Effector CD8-positive, alpha-beta T cell (primary cell): ENCODE results near the gene PSME3IP1.

Experiments used
- DNase-seq: peaks from one replicate; lab custom pipeline; 2025; lab: John Stamatoyannopoulos, UW

The PSME3IP1 gene

DNA sequence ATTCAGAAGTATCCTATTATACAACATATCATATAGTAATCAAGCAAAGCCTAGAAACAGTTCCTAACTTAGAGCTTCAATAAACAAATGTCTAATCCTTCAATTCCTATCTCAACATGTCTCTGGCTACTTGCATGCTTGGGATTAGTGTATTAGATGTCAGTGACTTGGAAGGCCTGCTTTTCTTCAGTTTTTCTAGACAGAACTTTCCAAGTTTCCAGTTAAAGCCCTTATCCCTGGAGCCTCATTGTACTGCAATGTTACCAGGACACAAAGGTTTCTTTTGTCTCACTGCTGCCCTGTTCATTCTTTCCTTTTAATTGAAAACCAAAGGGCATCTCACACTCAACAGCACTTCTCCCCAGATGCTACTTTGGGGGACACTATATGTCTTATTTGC, 16.5 kb downstream of the PSME3IP1 start:
- no peak for DNase-seq

- no peak for DNase-seq
Observed at GRCh38 chr16:57167953-57168352, 17.9 kb downstream of the PSME3IP1 start.

GRCh38 chr16:57167538-57167937, 18.3 kb downstream of the PSME3IP1 start:
- no peak for DNase-seq

DNA sequence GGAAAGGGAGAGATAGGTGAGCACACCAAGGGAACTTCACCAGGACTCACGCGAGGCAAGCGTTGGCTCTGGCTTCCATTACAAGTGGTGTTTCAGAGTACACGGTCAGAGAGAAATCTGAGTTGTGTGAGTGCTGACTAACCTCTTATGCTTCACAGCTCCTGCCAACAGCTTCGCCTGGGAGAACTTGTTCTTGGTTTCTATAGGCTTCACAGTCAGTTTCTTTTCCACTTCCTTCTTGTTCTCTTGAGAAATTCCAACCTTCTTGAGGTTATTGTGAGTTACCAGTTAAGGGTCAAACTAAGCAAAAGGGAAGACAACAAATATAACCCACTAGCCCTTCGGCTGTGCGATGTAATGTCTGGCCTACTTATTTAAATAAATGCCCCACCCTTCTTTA, 18.9 kb downstream of the PSME3IP1 start:
- DNase-seq: no peak

DNA sequence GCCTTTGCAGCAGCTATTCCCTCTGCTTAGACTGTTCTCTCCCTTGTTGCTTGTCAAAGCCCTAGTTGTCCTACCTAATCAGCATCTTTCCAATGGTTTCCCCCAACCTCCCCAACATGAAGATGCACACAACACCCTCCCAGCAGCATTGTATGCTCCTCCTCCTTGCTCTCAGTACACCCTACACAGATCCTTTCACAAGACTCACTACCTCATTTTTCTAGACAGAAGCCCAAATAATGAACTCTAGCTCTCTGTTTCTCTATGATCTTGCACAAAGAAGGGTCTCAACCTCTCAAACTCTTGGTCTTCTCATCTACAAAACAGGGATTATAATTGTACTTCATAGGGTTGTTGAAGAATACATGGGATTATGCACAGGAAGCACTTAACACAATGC, 19.4 kb downstream of the PSME3IP1 start:
- DNase-seq: no peak

DNA sequence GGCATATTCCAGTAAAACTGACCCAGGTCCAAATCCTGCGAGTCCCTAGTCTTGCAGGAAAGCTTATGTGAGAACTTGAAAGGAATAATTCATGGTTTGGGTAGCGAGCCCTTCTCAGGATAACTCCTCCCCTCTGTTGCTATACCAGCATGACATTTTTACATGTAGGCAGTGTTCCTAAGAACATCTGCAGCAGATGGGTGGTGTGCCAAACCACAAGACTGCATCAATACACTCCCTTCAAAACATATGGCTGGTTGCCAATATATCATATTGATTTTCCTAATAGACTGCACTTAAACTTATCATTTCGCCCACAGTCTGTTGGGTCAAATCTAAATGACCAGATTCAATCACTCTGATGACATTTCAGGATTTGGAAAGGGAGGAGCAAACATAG, 19.9 kb downstream of the PSME3IP1 start:
- no peak for DNase-seq

DNA sequence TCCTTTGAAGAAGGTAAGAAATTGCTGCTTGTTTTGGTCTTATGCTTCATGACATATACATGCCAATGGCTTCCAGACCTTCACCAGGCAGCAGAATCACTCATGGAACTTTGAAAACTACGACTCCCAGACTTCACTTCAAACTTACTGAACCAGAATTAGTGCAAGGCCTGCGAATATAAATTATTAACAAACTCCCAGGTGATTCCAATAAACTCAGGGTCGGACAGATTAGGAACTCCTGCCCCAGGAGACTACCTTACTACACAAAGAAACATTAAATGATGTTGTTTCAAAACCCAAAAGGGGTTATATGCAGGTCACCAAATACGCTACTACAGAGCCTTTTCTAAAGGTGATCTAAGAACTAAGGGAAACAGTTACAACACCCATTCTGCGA, 20.4 kb downstream of the PSME3IP1 start:
- DNase-seq: no peak

DNA sequence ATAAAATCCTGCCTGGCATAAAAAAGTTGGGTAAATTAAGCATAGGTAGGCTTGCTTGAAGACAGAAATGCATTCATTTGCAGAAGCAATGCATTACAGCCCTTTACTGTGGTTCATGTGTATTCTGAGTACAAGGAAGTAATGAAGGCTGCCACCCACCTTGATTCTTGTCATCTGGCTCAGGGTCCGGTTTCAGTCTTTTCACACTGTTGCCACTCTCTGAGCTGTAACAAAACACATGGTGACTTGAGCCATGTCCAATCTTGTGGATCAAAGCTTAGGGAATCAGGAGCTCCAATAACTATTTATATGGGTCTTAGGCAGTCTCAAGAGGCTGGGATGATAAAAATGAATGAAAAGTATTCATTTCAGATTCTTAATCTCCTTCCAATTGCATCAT, 22.0 kb downstream of the PSME3IP1 start:
- DNase-seq: no peak

DNA sequence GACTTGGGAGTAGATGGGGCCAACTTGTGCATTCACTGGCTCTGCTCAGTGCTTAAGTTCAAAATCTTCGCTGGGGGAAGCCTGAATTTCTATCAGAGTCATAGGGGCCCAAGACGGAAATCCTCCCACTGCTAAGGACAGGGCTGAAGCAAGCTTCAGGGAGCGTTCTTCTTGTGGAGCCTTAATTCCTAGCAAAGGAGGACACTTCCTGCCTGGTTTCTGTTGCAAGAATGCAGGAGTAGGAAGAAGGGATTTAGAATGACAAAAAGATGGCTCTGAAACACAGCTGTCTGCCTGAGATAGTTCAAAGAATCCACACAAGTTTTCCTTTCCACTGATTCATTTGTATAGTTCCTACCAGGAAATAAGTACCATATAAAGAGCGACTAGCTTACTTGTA, 26.4 kb downstream of the PSME3IP1 start:
- no peak for DNase-seq

- no peak for DNase-seq
Observed at GRCh38 chr16:57157533-57157932, 28.3 kb downstream of the PSME3IP1 start.

GRCh38 chr16:57156351-57156703, 29.5 kb downstream of the PSME3IP1 start:
- DNase-seq: no peak

DNA sequence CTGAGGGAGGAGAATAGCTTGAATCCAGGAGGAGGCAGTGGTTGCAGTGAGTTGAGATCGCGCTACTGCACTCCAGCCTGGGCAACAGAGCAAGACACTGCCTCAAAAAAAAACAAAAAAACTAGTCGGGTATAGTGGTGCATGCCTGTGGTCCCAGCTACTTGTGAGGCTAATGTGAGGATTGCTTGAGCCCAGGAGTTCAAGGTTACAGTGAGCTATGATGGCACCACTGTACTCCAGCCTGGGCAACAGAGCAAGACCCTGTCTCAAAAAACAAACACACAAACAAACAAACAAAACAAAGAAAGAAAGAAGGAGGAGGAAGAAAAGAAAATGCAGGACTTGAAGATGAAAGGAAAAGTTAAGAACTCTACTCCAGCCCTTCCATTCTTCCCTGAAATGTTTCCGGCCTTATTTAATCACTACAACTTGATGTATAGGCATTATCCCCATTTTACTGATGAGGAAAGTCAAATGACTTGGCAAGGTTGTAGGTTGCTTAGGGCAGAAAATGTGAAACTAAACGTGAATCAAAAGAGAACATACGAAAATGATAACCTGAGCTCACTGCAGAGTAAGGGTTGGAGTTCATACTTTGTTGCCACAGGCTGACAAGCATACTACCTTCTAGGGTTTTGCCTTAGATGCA, 30.0 kb downstream of the PSME3IP1 start:
- DNase-seq: no peak

- DNase-seq: no peak
Observed at GRCh38 chr16:57153841-57154240, 32.0 kb downstream of the PSME3IP1 start.

- no peak for DNase-seq
Observed at GRCh38 chr16:57152096-57153093, 33.4 kb downstream of the PSME3IP1 start.

GRCh38 chr16:57151369-57151768, 34.5 kb downstream of the PSME3IP1 start:
- DNase-seq: no peak

GRCh38 chr16:57150682-57151330, 35.0 kb downstream of the PSME3IP1 start:
- DNase-seq: no peak

DNA sequence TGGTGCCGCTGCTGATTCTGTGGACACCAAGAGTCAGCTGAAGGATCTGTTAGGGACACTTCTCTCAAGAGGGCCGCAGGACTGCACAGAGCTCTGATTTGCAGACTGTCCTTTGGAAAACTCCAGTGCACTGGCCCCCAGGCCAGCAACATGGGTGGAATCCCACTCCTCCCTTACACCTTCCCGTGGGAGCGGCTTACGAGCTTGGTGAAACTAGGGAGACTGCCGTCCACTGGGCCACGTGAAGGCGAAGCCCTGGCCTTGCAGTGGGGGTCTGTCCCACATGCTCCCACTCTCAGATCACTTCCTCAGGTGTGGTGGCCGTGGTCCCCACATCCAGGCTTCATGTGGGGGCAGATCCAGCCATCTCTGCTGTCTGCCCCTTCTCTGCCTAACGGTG, 36.4 kb downstream of the PSME3IP1 start:
- DNase-seq: no peak

DNA sequence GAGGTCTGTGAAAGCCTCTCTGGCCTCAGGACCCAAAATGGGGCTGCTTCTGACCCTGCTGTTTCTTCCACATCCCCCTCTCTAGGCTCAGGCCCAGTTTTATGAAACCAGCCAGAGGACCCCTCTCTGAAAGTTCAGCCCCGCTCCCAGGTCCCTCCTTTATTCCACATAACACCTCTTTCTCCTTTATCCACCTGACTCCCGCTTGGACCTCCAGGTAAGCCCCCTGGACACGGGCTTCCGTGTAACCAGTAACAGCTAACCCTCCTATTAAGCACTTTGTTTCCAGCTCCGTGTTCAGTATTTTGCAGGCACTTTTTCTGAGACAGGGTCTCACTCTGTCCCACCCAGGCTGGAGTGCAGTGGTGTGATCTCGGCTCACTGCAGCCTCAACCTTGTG, 37.4 kb downstream of the PSME3IP1 start:
- no peak for DNase-seq

DNA sequence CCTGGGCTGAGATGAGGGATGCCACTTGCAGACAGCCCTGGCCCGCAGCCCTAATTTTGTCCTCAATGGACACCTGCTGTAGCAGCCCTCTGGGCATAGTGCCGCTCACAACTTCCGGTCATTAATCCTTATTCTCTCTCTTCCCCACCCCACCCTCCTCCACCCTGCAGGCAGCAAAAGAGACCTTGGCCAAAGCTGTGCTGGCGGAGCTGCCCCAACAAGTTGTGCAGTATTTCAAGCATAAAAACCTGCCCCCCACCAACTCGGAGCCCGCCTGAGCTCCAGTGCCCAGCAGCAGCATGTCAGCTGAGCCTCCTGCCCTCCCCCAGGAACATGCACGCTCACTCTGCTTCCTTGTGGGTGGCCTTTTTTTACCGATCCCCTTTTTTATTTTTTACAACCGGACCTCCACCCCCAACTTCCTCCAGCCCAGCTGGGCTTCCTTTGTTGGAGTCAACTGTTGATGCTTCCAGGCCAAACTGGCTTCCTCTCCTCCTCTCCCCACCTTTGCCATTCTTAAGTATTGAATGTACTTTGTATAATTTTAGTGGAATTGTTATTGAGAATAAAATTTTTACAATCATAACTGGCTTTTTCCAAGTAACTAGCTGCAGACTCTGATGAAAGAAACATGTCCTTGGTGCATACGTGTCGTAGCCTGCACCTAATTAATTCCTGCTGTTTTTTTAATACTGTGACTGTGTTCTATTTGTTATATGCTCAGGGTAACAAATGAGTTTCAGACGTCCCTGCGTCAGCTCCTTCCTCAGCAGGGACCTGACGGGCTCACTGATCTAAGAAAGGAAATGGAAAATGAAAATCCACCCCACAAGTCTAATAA, 38.2 kb downstream of the PSME3IP1 start:
- DNase-seq: no peak

GRCh38 chr16:57146735-57147134, 39.1 kb downstream of the PSME3IP1 start:
- DNase-seq: no peak

DNA sequence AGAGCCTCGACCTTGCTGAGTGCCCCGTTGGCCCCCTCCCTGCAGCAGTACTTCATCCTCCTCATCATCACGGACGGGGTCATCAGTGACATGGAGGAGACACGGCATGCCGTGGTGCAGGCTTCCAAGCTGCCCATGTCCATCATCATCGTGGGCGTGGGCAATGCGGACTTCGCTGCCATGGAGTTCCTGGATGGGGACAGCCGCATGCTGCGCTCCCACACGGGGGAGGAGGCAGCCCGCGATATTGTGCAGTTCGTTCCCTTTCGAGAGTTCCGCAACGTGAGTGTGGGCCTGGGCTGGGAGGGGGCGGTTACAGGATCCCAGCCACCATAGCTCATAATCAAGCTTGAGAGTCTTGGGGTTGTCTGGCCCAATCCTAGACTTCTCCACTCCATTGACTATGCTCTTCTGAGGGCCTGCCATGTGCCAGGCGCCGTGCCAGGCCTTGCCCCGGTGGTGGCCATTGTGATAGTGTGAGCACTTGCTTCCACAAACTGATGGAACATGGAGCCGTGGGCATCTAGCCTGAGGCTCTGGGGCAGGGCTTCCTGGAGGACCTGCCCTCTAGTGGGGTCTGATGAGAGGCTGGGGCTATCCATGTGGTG, 39.7 kb downstream of the PSME3IP1 start:
- no peak for DNase-seq
